Activated CD4-positive, CD25-positive, alpha-beta regulatory T cell treated with anti-CD3 and anti-CD28 coated beads, Interleukin-2, amount 50 U/mL, for 24 hours (primary cell): ENCODE data around the gene RNU11.
A peak's percentile ranks its signal among the peaks of the same experiment; 100 is the strongest.
"Not testable (repeated sequence)": the region's sequence is repeated elsewhere in the genome, so short reads cannot be mapped to it uniquely, and the experiment has no call there.

Experiments
- ATAC-seq, 2 donors: fragments of 150-1000 bp; cut with Tn5 transposase; one replicate each; pipeline ENCODE4 v1.10.0; 2021; ENCODE audit warnings: mild to moderate bottlenecking in 1 of 2, moderate library complexity in 1 of 2

RNU11 gene

DNA sequence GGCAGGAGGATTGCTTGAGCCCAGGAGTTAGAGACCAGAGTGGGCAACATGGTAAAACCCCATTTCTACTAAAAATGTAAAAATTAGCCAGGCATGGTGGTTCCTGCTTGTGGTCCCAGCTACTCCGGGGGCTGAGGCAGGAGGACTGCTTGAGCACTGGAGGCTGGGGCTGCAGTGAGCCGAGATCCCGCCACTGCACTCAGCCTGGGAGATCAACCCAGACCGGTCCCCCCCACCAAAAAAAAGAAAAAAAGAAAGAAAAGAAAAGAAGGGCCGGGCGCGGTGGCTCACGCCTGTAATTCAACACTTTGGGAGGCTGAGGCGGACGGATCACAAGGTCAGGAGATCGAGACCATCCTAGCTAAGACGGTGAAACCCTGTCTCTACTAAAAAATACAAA lies 18.4 kb downstream of the RNU11 start:
- no peak for ATAC-seq

- peak; percentile 79 for ATAC-seq
Observed at GRCh38 chr1:28668191-28668955, 20.0 kb downstream of the RNU11 start, which contains the start of gene GMEB1. Gene GMEB1, plus strand, starts transcription at chr1:28668784. Its CDS starts 14,829 bp downstream, at chr1:28683613.

- ATAC-seq: peak; percentile 65 to 72
Observed at GRCh38 chr1:28668956-28669723, 20.7 kb downstream of the RNU11 start.

GRCh38 chr1:28671254-28671780 lies 22.9 kb downstream of the RNU11 start:
- no peak for ATAC-seq

DNA sequence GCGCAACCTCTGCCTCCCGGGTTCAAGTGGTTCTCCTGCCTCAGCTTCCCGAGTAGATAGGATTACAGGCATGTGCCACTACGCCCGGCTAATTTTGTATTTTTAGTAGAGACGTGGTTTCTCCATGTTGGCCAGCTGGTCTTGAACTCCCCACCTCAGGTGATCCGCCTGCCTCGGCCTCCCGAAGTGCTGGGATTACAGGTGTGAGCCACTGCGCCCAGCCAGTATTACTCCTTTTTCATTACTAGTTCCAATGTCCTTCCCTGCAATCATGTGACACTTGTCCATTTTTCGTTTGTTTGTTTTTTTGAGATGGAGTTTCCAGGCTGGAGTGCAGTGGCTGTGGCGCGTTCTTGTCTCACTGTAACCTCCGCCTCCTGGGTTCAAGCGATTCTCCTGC lies 24.6 kb downstream of the RNU11 start:
- ATAC-seq: not testable (repeated sequence)

DNA sequence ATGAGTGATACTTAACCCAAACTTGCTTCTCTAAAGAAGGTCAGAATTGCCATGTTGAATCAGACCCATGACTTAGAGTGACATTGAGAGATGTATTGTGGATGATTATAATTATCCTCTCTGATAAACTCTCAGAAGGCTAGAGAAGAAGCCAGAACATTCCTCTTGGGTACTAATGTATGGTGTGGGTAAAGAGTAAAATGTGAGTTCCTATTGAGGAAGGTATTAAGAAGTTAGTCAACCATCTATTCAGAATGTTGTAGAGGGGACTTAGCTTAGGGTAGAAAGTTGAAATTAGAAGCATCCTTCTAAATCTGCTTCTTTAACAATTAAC lies 27.5 kb downstream of the RNU11 start:
- ATAC-seq: no peak

DNA sequence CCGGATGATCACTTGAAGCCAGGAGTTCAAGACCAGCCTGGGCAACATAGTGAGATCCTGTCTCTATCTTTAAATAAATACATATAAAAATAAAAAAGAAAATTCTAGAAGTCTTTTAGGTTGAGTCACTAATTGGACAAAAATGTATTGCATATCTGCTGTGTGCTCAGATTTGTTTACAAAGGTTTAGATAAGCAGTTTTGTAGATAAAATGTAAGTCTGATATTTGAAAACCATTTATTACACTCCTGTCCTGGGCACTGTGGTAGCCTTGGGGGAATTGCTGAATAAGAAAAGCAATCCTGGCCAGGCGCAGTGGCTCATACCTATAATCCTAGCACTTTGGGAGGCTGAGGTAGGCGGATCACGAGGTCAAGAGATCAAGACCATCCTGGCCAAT lies 31.8 kb downstream of the RNU11 start:
- ATAC-seq: no peak

GRCh38 chr1:28682840-28683239 lies 34.4 kb downstream of the RNU11 start:
- no peak for ATAC-seq

GRCh38 chr1:28684937-28685336 lies 36.5 kb downstream of the RNU11 start:
- ATAC-seq: no peak

DNA sequence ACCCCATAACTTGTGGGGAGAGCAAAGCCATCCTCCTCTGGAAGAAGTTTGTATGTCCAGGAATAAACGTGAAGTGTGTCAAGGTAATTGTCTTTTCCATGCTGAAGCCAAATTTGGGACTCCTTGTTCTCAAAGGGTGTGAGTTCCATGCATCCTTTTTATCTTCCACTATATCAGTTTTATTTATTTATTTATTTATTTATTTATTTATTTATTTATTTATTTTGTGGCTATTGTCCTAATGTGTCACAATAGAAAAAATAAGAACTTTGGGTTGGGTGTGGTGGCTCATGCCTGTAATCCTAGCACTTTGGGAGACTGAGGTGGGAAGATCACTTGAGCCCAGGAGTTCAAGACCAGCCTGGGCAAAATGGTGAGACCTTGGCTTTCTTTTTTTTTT lies 43.2 kb downstream of the RNU11 start:
- ATAC-seq: not testable (repeated sequence)
